ENCODE measurements around the gene LYSMD3.

LYSMD3 gene

GRCh38 chr5:90483206-90483605, 46.2 kb downstream of the LYSMD3 start:
- no peak for DNase-seq (ENCODE audit: low spot score)
- TF ChIP-seq, protein P1, sequence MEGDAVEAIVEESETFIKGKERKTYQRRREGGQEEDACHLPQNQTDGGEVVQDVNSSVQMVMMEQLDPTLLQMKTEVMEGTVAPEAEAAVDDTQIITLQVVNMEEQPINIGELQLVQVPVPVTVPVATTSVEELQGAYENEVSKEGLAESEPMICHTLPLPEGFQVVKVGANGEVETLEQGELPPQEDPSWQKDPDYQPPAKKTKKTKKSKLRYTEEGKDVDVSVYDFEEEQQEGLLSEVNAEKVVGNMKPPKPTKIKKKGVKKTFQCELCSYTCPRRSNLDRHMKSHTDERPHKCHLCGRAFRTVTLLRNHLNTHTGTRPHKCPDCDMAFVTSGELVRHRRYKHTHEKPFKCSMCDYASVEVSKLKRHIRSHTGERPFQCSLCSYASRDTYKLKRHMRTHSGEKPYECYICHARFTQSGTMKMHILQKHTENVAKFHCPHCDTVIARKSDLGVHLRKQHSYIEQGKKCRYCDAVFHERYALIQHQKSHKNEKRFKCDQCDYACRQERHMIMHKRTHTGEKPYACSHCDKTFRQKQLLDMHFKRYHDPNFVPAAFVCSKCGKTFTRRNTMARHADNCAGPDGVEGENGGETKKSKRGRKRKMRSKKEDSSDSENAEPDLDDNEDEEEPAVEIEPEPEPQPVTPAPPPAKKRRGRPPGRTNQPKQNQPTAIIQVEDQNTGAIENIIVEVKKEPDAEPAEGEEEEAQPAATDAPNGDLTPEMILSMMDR (IDR thresholded peaks at IDR 0.05; ENCODE audit: extremely low read depth, missing control alignments): no peak

DNA sequence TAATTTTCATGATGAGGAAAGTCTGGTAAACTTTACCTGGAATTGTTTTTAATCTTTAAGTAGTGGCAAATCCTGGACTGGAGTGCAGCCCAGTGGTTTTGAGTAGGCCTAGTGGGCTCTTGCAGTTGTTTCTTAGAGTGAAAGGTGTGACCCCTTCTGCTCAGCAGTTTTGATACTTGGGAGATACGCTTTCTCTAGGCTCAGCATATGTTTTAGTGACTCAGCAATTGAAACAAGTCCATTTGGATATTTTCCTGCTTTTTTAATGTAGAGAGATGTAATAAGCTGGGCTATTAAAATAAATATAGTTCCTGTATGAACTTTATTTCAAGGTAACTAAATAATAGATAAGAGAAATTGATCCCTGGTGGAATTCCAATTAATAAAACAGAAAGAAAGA, 48.7 kb downstream of the LYSMD3 start:
- DNase-seq (ENCODE audit: low spot score): no peak
- TF ChIP-seq, protein P1 (IDR thresholded peaks at IDR 0.05; ENCODE audit: extremely low read depth, missing control alignments): no peak

GRCh38 chr5:90479611-90480385, 49.6 kb downstream of the LYSMD3 start:
- DNase-seq (ENCODE audit: low spot score): no peak
- TF ChIP-seq, protein P1 (IDR thresholded peaks at IDR 0.05; ENCODE audit: extremely low read depth, missing control alignments): no peak

- TF ChIP-seq, protein P1 (IDR thresholded peaks at IDR 0.05; ENCODE audit: extremely low read depth, missing control alignments): no peak
- no peak for DNase-seq (ENCODE audit: low spot score)
These were observed 51.7 kb downstream of the LYSMD3 start for GRCh38 chr5:90477621-90478215.

DNA sequence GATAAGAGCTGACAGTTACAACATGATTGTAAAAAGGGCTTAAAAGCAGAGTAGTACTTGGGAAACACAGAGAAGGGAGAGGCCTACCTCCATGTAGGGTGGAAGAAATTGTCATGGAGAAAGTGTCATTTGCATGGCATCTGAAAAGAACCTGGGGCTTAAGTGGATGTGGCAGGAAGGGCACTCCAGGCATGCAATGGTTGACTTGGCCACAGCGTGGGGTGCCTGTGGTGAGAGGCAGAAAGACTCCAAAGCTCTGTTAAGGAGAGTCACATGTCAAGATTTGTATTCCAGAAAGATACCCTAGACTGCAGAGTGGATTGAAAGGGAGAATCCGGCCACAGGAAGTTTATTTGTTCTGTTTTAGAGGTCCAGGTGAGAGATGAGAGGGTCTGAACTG, 52.3 kb downstream of the LYSMD3 start:
- no peak for DNase-seq (ENCODE audit: low spot score)

DNA sequence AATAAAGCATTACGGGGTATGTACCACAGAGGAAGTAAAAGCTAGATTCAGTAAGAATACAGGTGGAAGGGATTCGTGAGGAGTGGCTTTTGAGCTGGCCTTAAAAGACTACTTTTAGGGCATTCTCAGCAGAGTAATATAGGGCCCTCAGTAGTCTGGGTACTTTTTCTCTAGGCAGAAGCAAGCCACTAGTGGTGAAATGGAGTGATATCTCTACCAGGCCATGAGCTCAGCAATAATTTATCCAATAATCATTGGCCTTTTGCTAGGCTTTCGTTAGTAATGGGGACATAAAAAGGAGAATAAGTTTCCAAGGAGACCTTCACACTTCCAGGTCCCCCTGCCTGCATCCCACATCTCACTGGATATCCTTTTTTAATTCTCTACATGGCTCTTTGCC, 53.0 kb downstream of the LYSMD3 start:
- TF ChIP-seq, protein P1 (IDR thresholded peaks at IDR 0.05; ENCODE audit: extremely low read depth, missing control alignments): no peak
- no peak for DNase-seq (ENCODE audit: low spot score)

More for the DNA sequence above, 52.3 kb downstream of the LYSMD3 start:
- TF ChIP-seq, protein P1 (IDR thresholded peaks at IDR 0.05; ENCODE audit: extremely low read depth, missing control alignments): no peak

- no peak for DNase-seq (ENCODE audit: low spot score)
- TF ChIP-seq, protein P1 (IDR thresholded peaks at IDR 0.05; ENCODE audit: extremely low read depth, missing control alignments): no peak
These were observed 53.9 kb downstream of the LYSMD3 start for GRCh38 chr5:90475436-90475980.

Measured in GM20000 (cell line).